Adrenal gland (tissue), 12 donors: Measurements from ENCODE around the gene VWA1. TPM values are rescaled to one million over a fixed set of nuclear protein-coding genes. Genes with fewer than 3 reads are reported as not detected.
"Not testable (repeated sequence)": the region's sequence is repeated elsewhere in the genome, so short reads cannot be mapped to it uniquely, and the experiment has no call there.

Experiments
- DNase-seq, 7 donors: peaks; one replicate each; pipeline ENCODE4 v3.0.0-alpha.2; 2019 to 2020
- H3K27ac ChIP-seq, 5 donors: fragments of 200-600 bp; sonication (generic) in 4 of 5; 1 replicate in 3 of 5; 2 replicates in 2 of 5; pipeline versions ENCODE4 v1.5.1 to v1.8.0; 2016 to 2020; ENCODE audit warnings: mild to moderate bottlenecking in 1 of 5
- H3K27me3 ChIP-seq: fragments of 200-600 bp; 2 replicates; pipeline ENCODE4 v1.8.0; 2021
- H3K36me3 ChIP-seq, 2 donors: fragments of 200-600 bp; replicated peaks in 1 of 2; 1 replicate in 1 of 2; 2 replicates in 1 of 2; pipeline versions ENCODE4 v1.5.1 to v1.8.0; 2018 to 2022
- H3K4me1 ChIP-seq, 2 donors: fragments of 200-600 bp; replicated peaks in 1 of 2; 1 replicate in 1 of 2; 2 replicates in 1 of 2; pipeline versions ENCODE4 v1.5.1 to v1.8.0; 2018 to 2021
- H3K4me3 ChIP-seq, 4 donors: fragments of 200-600 bp; sonication (generic) in 3 of 4; one replicate each; pipeline ENCODE4 v1.5.1; 2016 to 2018
- H3K9me3 ChIP-seq, 3 donors: fragments of 200-600 bp; sonication (generic) in 1 of 3; replicated peaks in 1 of 3; 1 replicate in 2 of 3; 2 replicates in 1 of 3; pipeline versions ENCODE4 v1.5.1 to v1.8.0; 2016 to 2021
- POLR2A ChIP-seq, 2 donors: fragments of 450-650 bp; IDR thresholded peaks; one replicate each; pipeline ENCODE4 v1.6.1; 2017; ENCODE audit warnings: antibody characterized with exemption in 2 of 2, mild to moderate bottlenecking in 2 of 2, moderate library complexity in 1 of 2
- WGBS, 4 donors: extraction: QIAGEN DNeasy Blood & Tissue Kit in 2 of 4; methylation state at CpG; one replicate each; pipeline versions ENCODE4 v1.1.5 to v1.1.7; 2013 to 2017; 5-methylcytosine and 5-hydroxymethylcytosine counted together
- intact Hi-C, 2 donors: fragments of 100-400 bp; cut with DNase I; formaldehyde crosslinking; loops; one replicate each; pipeline versions ENCODE4 v1.14.1 to v1.15.0; 2022 to 2023
- polyA plus RNA-seq, 3 donors: library from polyadenylated mRNA; stranded (reverse); fragments of 200-250 nt in 2 of 3; fragments of 350-450 nt in 1 of 3; fragmentation: Illumina TruSeq in 1 of 3; extraction: RNeasy Lipid Tissue Mini Kit (QIAGEN cat#74804) in 1 of 3; gene quantifications; one replicate each; pipeline ENCODE4 v1.2.3, GENCODE V29; 2013 to 2014
- total RNA-seq, 9 donors: library from RNA; depleted of rRNA in 4 of 9; stranded (reverse); fragments of >200 nt in 4 of 9; fragments of 120-200 nt in 1 of 9; fragmentation: NEBNext Ultra II Directional in 1 of 9; extraction: Animal tissue kit (Norgen Biotek cat#: 25700) in 1 of 9; gene quantifications; one replicate each; pipeline versions ENCODE4 v1.1.0 to v1.2.4, GENCODE V29; 2013 to 2023
- TF ChIP-seq, protein P1 (sequence below), 6 experiments: fragments of 450-650 bp in 4 of 6; fragments of 200-600 bp in 2 of 6; sonication (generic) in 1 of 6; IDR thresholded peaks; 1 replicate in 5 of 6; 2 replicates in 1 of 6; pipeline versions ENCODE4 v1.5.1 to v1.8.0; 2016 to 2021; ENCODE audit warnings: antibody characterized with exemption in 6 of 6, mild to moderate bottlenecking in 2 of 6, moderate library complexity in 1 of 6
- donor health status: healthy with polysubstance abuse.
- donor health status: Bipolar disorder and iron deficiency.
- donor health status: DM: yes; HTN: yes; CAD: no.
- donor health status: DM: no; HTN: no; CAD: no.
- donor health status: DM: no; HTN: no; CAD: no.
- donor health status: DM: yes; HTN: yes; CAD: no.

VWA1 gene
- total and polyA plus RNA-seq, 12 donors, result 0.99 to 49.0 (median 29.3) TPM

DNA sequence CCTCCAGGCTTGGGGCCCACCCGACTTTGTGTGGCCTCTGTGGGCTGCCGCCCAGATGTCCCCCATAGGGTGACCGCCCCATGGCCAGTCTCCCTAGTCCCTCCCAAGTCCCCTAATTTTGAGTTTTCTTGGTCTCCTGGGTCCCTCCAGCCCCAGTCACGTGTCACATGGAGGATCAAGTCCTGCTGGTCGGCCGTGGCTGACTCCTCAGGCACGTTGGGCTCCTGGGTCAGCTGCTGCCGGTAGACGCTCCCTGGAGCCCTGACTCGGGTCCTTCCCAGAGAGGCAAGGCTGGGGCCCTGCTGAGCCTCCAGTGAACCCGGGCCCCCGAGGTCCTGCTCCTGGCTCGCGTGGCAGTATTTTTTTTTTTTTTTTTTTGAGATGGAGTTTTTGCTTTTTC is 24.2 kb downstream of the VWA1 start:
- DNase-seq, H3K4me3 ChIP-seq, intact Hi-C loops, H3K9me3 ChIP-seq, H3K27me3 ChIP-seq, H3K4me1 ChIP-seq, H3K27ac ChIP-seq, H3K36me3 ChIP-seq: not testable (repeated sequence)
- 72 to 87% (median 82%) methylated on average over 11 to 14 of the region's 14 CpGs for WGBS, 4 donors

DNA sequence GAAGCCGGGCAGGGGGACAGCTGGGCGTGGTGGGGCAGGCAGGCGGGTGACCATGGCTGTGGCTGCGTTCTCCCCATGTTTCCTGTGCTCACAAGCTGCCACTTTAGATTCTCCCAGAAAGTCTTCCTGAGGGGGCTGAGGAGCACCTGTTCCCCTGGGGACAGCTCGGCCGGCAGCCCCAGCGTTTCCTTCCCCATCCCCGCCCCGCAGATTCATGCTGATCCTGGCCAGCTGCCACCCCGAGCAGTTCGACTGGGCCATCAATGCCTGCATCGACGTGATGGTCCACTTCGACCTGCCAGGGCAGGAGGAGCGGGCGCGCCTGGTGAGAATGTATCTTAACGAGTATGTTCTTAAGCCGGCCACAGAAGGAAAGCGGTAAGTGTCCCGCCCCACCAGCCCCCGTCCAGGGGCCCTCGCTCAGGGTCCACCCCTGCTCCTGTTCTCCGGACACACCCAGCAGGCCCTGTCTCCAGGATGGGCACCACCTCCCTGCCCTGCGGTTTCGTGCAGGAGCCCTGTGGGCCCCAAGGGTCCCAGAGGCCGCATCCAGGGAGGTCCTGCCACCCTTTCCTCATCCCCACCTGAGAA is 25.1 kb downstream of the VWA1 start:
- Histone ChIP-seq H3K27me3 (no peaks in the 10 kb centered on the region), H3K9me3 (no peaks in the 10 kb centered on the region), H3K4me3 (no peak overlapping the region), H3K4me1 (no peaks in the 10 kb centered on the region), H3K36me3 (no peaks in the 10 kb centered on the region), H3K27ac (no peak overlapping the region)
- intact Hi-C loops, result no loop called here
- no peak for DNase-seq
- WGBS, 4 donors, result 64 to 77% (median 74%) methylated on average over 17 to 27 of the region's 27 CpGs
- TF ChIP-seq, protein P1, sequence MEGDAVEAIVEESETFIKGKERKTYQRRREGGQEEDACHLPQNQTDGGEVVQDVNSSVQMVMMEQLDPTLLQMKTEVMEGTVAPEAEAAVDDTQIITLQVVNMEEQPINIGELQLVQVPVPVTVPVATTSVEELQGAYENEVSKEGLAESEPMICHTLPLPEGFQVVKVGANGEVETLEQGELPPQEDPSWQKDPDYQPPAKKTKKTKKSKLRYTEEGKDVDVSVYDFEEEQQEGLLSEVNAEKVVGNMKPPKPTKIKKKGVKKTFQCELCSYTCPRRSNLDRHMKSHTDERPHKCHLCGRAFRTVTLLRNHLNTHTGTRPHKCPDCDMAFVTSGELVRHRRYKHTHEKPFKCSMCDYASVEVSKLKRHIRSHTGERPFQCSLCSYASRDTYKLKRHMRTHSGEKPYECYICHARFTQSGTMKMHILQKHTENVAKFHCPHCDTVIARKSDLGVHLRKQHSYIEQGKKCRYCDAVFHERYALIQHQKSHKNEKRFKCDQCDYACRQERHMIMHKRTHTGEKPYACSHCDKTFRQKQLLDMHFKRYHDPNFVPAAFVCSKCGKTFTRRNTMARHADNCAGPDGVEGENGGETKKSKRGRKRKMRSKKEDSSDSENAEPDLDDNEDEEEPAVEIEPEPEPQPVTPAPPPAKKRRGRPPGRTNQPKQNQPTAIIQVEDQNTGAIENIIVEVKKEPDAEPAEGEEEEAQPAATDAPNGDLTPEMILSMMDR (IDR thresholded peaks at IDR 0.05), result no peak
- TF ChIP-seq POLR2A (IDR thresholded peaks at IDR 0.05), result no peak

DNA sequence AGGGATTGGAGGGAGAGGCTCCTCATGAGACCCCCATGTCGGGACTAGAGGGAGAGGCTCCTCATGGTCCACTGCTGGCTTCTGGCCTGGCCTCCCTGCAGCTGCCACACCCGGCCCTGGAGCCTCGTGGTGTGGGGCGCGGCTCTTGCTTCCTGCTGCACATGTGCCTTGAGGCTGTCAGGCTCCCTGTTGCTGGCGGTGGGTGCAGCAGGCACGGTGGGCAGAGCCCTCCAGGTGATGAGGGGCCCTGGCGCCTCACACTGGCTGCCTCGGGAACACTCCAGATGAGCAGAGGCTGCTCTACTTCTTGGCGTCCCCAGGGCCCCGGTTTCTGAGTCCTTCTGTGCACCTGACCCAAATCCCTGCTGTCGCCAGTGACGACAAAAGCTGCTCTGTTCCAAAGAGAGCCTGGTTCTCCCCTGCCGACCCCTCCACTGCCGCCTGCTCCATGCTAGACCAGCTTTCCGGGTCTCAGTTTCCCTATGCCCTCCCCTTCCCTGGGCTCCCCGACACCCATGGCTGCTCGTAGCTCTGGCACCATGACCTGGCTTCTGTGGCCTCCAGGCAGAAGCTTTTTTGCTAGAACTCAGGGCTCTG is 26.3 kb downstream of the VWA1 start:
- intact Hi-C loops, result no loop called here
- Histone ChIP-seq H3K27me3 (no peaks in the 10 kb centered on the region), H3K36me3 (no peaks in the 10 kb centered on the region), H3K4me1 (no peaks in the 10 kb centered on the region), H3K9me3 (no peaks in the 10 kb centered on the region), H3K4me3 (no peak overlapping the region), H3K27ac (no peak overlapping the region)
- TF ChIP-seq POLR2A (IDR thresholded peaks at IDR 0.05), result no peak
- TF ChIP-seq, protein P1 (IDR thresholded peaks at IDR 0.05), result no peak
- no peak for DNase-seq
- WGBS, 4 donors, result 60 to 71% (median 64%) methylated on average over 11 to 18 of the region's 18 CpGs

DNA sequence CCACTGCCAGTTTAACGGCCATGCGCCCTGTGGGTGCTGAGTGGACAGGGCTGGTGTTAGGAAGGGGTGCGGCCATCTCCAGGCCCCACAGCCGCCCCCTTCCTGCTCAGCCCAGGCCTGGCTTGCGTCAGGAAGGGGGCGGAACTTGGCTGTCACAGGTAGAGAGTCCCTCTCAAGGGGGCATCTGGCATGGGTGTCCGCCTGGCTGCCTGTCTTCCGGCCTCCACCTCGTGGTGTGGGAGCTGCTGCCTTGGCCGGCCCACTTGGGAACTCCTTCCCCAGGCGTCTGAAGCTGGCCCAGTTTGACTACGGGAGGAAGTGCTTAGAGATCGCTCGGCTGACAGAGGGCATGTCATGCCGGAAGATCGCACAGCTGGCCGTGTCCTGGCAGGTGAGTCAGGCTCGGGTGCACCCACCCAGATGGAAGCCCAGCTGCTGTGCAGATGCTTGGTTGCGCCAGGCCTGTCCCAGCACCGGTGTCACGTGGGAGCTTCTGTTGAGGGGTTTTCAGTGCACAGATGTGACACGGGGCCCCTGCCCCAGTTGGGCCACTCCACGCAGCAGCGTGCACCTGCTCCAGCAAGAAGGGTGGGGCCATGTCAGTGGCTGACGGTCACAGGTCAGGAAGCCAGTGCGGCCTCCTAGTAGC is 27.0 kb downstream of the VWA1 start:
- TF ChIP-seq POLR2A (IDR thresholded peaks at IDR 0.05), result no peak
- TF ChIP-seq, protein P1 (IDR thresholded peaks at IDR 0.05), result no peak
- Histone ChIP-seq H3K27me3 (no peaks in the 10 kb centered on the region), H3K9me3 (no peaks in the 10 kb centered on the region), H3K4me1 (no peaks in the 10 kb centered on the region), H3K27ac (no peak overlapping the region), H3K36me3 (no peaks in the 10 kb centered on the region), H3K4me3 (no peak overlapping the region)
- no peak for DNase-seq
- intact Hi-C loops, result no loop called here
- WGBS, 4 donors, result 44 to 65% (median 57%) methylated on average over 6 to 26 of the region's 26 CpGs
